ENCODE results near the gene PHACTR1. TPM values are rescaled to one million over a fixed set of nuclear protein-coding genes. Genes with fewer than 3 reads are reported as not detected.

The PHACTR1 gene
- total and polyA plus RNA-seq, 12 donors, result 0.77 to 16.0 (median 3.5) TPM

DNA sequence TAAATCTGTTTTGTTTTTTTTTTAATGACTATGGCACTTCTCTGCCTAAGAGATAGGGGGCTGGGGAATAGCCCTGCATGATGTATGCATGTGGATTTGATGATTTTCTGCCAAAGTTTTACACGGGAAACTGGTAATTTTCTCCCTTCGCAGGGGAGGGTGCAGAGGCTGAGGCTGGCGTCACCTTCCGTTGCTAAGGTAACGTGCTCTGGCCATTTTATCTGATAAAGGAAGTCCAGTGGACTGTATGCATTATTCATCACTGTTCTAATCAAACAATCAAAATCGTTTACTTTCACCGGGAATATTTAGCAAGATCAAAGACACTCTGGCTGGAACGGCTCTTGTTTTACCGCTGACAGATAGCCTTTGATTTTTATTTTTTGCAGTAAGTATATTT, 789 bp downstream of the PHACTR1 start:
- Histone ChIP-seq H3K36me3 (replicated peaks in 1 of 2) (no peaks in the 10 kb centered on the region), H3K27ac (no peak overlapping the region), H3K4me3 (no peak overlapping the region), H3K4me1 (replicated peaks in 1 of 2) (no peaks in the 10 kb centered on the region), H3K27me3 (peaks cover 15% of the 10 kb centered on the region), H3K9me3 (replicated peaks in 1 of 3) (no peaks in the 10 kb centered on the region)
- TF ChIP-seq, protein P1, sequence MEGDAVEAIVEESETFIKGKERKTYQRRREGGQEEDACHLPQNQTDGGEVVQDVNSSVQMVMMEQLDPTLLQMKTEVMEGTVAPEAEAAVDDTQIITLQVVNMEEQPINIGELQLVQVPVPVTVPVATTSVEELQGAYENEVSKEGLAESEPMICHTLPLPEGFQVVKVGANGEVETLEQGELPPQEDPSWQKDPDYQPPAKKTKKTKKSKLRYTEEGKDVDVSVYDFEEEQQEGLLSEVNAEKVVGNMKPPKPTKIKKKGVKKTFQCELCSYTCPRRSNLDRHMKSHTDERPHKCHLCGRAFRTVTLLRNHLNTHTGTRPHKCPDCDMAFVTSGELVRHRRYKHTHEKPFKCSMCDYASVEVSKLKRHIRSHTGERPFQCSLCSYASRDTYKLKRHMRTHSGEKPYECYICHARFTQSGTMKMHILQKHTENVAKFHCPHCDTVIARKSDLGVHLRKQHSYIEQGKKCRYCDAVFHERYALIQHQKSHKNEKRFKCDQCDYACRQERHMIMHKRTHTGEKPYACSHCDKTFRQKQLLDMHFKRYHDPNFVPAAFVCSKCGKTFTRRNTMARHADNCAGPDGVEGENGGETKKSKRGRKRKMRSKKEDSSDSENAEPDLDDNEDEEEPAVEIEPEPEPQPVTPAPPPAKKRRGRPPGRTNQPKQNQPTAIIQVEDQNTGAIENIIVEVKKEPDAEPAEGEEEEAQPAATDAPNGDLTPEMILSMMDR (IDR thresholded peaks at IDR 0.05), result no peak
- 45 to 51% (median 48%) methylated on average over 9 of the region's 9 CpGs for WGBS, 4 donors
- DNase-seq, result no peak
- intact Hi-C loops (cut with DNase I), result no loop called here

DNA sequence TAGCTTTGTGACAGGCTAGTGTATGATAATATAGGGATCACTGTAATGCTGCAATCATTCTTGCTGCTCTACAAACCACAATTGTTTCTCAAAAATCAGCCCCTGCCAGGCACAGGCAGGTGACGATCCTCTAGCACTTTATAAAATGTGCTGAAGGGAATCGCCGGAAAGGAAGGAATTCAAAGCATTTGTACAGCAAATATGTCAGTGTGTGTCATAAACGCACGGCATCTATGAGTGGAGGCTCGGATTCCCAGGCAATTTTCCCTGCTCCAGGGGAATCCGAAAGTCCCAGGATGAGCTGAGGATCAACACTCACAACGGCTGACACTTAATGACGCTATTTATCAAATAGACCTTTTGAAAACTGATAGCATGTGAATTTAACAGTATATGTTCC, 1.4 kb downstream of the PHACTR1 start:
- no peaks in the 10 kb centered on the region for H3K4me1 ChIP-seq (replicated peaks in 1 of 2)
- TF ChIP-seq POLR2A (IDR thresholded peaks at IDR 0.05), result no peak
- TF ChIP-seq, protein P1 (IDR thresholded peaks at IDR 0.05), result no peak
- no peak overlapping the region for H3K27ac ChIP-seq
- 16 to 32% (median 29%) methylated on average over 9 of the region's 9 CpGs for WGBS, 4 donors
- H3K27me3 ChIP-seq, result peaks cover 15% of the 10 kb centered on the region
- no peak overlapping the region for H3K4me3 ChIP-seq
- intact Hi-C loops (cut with DNase I), result no loop called here
- H3K9me3 ChIP-seq (replicated peaks in 1 of 3), result no peaks in the 10 kb centered on the region
- H3K36me3 ChIP-seq (replicated peaks in 1 of 2), result no peaks in the 10 kb centered on the region
- no peak for DNase-seq

DNA sequence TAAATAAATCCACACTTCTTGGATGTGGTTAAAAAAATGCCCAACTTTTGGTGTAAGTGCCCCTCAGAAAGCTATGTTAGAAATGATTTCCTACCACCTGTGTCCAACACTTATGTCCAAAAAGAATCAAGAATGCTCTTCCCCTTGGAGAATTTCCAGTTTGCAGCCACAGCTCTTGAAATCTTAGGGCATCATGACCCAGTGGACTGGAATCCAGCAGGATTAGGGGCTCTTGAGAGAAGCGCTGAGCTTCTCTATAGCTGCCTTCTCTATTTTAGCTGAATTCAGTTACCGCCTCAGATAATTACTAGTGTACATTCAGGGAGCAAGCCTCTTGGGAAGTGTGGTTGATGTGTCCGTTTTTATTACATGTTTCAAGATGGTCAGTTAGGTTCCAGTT, 2.5 kb downstream of the PHACTR1 start:
- TF ChIP-seq POLR2A (IDR thresholded peaks at IDR 0.05), result no peak
- TF ChIP-seq, protein P1 (IDR thresholded peaks at IDR 0.05), result no peak
- no peak overlapping the region for H3K27ac ChIP-seq
- 59 to 77% (median 68%) methylated on average over 3 of the region's 3 CpGs for WGBS, 4 donors
- no peaks in the 10 kb centered on the region for H3K4me1 ChIP-seq (replicated peaks in 1 of 2)
- intact Hi-C loops (cut with DNase I), result no loop called here
- H3K9me3 ChIP-seq (replicated peaks in 1 of 3), result no peaks in the 10 kb centered on the region
- no peak overlapping the region for H3K4me3 ChIP-seq
- no peaks in the 10 kb centered on the region for H3K36me3 ChIP-seq (replicated peaks in 1 of 2)
- peaks cover 15% of the 10 kb centered on the region for H3K27me3 ChIP-seq
- no peak for DNase-seq

DNA sequence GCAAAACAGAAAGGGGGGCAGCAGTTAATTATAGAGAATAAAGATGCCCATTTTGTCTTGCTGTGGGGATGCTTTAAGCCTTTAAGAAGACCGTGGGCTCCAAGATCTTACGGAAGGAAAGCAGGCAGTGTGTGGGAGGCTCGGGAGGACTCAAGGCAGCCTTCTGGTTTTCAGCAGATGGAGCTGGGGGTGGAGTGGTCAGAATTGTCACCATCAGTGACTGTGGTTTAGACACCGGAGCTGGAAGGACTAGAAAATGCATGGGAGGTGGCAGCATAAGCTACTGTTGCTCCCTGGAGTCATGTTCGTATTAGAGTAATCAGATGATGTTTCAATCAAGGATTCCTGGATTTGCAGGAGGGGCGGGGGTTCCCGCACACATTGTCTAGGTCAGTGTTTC, 3.7 kb downstream of the PHACTR1 start:
- intact Hi-C loops (cut with DNase I), result no loop called here
- Histone ChIP-seq H3K9me3 (replicated peaks in 1 of 3) (no peaks in the 10 kb centered on the region), H3K4me1 (replicated peaks in 1 of 2) (no peaks in the 10 kb centered on the region), H3K4me3 (no peak overlapping the region), H3K27me3 (peaks cover 15% of the 10 kb centered on the region), H3K27ac (no peak overlapping the region), H3K36me3 (replicated peaks in 1 of 2) (no peaks in the 10 kb centered on the region)
- WGBS, 4 donors, result 78 to 83% (median 81%) methylated on average over 7 of the region's 7 CpGs
- no peak for DNase-seq
- TF ChIP-seq, protein P1 (IDR thresholded peaks at IDR 0.05), result no peak
- no peak for TF ChIP-seq POLR2A (IDR thresholded peaks at IDR 0.05)
